HL-60 (cell line): ENCODE data around the gene RIOK1.

Experiments used
- CTCF ChIP-seq: IDR thresholded peaks from one replicate; pipeline ENCODE4 v1.5.1; 2011; ENCODE audit warnings: low read length, control low read depth, inconsistent platforms; ENCODE audit not compliant: insufficient read depth
- POLR2AphosphoS5 ChIP-seq: IDR thresholded peaks from 2 replicates; pipeline ENCODE4 v1.6.1; 2012; ENCODE audit warnings: low read depth

DNA sequence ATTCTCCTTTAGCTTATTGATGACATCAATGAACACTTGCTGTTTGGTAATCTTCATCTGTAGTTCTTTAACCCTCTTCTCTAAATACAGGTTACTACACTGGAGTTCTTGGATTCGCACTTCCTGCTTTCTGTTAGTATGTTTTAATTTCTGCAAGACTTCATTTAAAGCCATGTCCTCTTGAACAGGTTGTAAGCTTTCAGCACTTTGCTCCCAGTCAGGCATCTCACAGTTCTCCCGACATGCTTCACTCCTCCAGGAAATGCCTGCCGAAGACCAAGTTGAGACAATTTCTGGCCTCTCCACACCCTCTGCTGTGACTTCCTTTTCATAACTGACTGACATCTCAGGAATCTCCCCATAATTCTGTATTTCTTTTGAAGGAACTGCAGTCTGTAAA lies 15.9 kb upstream of the RIOK1 start:
- no peak for TF ChIP-seq CTCF
- no peak for TF ChIP-seq POLR2AphosphoS5
